Spinal cord (tissue), 10 donors: ENCODE data around the gene SOX21. TPM values are rescaled to one million over a fixed set of nuclear protein-coding genes. Genes with fewer than 3 reads are reported as not detected.

ENCODE experiments used
- DNase-seq, 6 donors: peaks; one replicate each; pipeline versions ENCODE4 v3.0.0 to v3.0.0-alpha.2; 2013 to 2015; ENCODE audit warnings: low spot score in 6 of 6, low read depth in 4 of 6
- H3K27ac ChIP-seq: one replicate; pipeline ENCODE4 v1.5.1; 2013; ENCODE audit warnings: low read depth, low read length, control low read depth
- H3K27me3 ChIP-seq: one replicate; pipeline ENCODE4 v1.6.1; 2013; ENCODE audit warnings: low read length; ENCODE audit not compliant: control insufficient read depth, insufficient read depth
- H3K36me3 ChIP-seq: one replicate; pipeline ENCODE4 v1.6.1; 2013; ENCODE audit warnings: low read length; ENCODE audit not compliant: control insufficient read depth, insufficient read depth
- H3K4me1 ChIP-seq: one replicate; pipeline ENCODE4 v1.6.1; 2013; ENCODE audit warnings: low read length; ENCODE audit not compliant: control insufficient read depth, insufficient read depth
- H3K4me3 ChIP-seq: one replicate; pipeline ENCODE4 v1.5.1; 2013; ENCODE audit warnings: low read depth, low read length, control low read depth
- H3K9me3 ChIP-seq: one replicate; pipeline ENCODE4 v1.6.1; 2013; ENCODE audit warnings: low read length; ENCODE audit not compliant: control insufficient read depth, insufficient read depth
- WGBS: methylation state at CpG from one replicate; pipeline ENCODE4 v1.1.5; 2013; ENCODE audit warnings: missing lambda C conversion rate; ENCODE audit not compliant: insufficient coverage; 5-methylcytosine and 5-hydroxymethylcytosine counted together
- polyA plus RNA-seq, 2 donors: library from polyadenylated mRNA; unstranded; fragments of 120-200 nt; gene quantifications; one replicate each; pipeline ENCODE4 v1.2.1, GENCODE V29; 2013; ENCODE audit not compliant: insufficient read length in 2 of 2
- total RNA-seq, 2 donors: library from RNA; depleted of rRNA in 1 of 2; stranded (reverse); fragments of 120-200 nt in 1 of 2; fragments of >200 nt in 1 of 2; gene quantifications; one replicate each; pipeline versions ENCODE4 v1.2.3 to v1.2.4, GENCODE V29; 2013 to 2014
- donor health status: healthy.

The SOX21 gene
- total and polyA plus RNA-seq, 4 donors: 2.3 to 26.5 (median 11.1) TPM

DNA sequence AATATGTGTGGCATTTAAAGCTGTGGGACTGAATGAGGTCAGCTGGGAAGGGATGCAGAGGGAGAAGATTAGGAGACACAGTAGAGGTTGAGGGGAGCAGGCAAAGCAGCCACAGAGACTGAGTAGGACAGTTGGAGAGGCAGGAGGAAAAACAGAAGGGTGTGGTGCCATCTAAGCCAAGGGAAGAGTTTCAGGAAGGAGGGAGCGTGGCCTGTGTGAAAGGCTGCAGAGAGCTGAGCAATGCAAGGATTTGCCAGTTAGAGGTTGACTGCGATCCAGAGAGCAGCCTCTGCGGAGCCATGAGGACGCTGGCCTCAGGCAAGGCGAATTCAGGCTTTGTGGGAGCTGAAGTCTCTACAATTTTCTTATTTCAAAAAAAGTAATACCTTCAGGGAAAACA lies 28.9 kb downstream of the SOX21 start:
- Histone ChIP-seq H3K4me1 (no peaks in the 10 kb centered on the region), H3K4me3 (no peak overlapping the region), H3K9me3 (peaks cover 2% of the 10 kb centered on the region), H3K36me3 (no peaks in the 10 kb centered on the region), H3K27me3 (no peaks in the 10 kb centered on the region), H3K27ac (no peak overlapping the region)
- WGBS: 64% methylated on average over 2 of the region's 5 CpGs
- peak in 1 of 6 donors; percentile 19 for DNase-seq

DNA sequence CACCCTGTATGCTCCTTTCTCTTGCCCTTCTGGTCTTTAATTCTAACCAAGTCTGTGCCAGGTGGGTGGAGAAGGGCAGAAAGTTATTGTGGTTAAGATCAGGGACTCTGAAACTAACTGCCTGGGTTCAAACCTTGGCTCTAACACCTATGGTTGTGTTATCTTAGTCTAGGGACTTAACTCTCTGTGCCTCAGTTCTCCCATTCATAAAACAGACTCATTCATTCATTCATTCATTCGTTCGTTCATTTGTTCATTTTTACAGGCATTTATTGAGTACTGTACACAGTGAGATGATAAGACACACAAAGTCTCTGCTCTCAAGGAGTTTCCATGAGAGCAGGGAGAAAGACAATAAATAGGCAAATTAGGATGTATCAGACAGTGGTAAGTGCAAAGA lies 30.1 kb downstream of the SOX21 start:
- no peak overlapping the region for H3K27ac ChIP-seq
- H3K4me1 ChIP-seq: no peaks in the 10 kb centered on the region
- H3K9me3 ChIP-seq: peaks cover 2% of the 10 kb centered on the region
- no peaks in the 10 kb centered on the region for H3K36me3 ChIP-seq
- no peaks in the 10 kb centered on the region for H3K27me3 ChIP-seq
- WGBS: no CpG with 5 or more reads among the region's 2 CpGs
- H3K4me3 ChIP-seq: no peak overlapping the region
- no peak for DNase-seq

- no peak for DNase-seq
- 91% methylated on average over 3 of the region's 6 CpGs for WGBS
- Histone ChIP-seq H3K9me3 (peaks cover 2% of the 10 kb centered on the region), H3K27me3 (no peaks in the 10 kb centered on the region), H3K27ac (no peak overlapping the region), H3K36me3 (no peaks in the 10 kb centered on the region), H3K4me3 (no peak overlapping the region), H3K4me1 (no peaks in the 10 kb centered on the region)
These were observed 32.7 kb downstream of the SOX21 start for GRCh38 chr13:94679614-94680013.

DNA sequence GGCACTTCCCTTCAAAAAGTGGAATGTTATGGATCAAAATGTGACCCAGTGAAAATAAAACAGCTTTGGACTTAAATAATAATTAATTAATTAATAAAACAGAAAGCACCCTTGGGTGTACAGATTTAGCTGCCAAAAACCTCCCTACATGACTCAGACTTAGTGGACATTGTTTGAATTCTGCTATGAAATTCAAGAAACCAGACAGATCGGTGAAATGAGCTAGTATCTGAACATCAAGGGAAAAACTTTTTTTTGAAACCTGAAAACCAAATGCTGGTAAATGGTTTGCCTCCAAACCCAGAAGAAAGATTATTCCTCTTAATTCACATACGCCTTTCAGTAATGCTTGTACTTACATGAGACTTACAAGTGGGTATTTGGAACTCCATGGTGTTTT lies 33.5 kb downstream of the SOX21 start:
- Histone ChIP-seq H3K4me3 (no peak overlapping the region), H3K9me3 (peaks cover 2% of the 10 kb centered on the region), H3K27ac (no peak overlapping the region), H3K4me1 (no peaks in the 10 kb centered on the region), H3K27me3 (no peaks in the 10 kb centered on the region), H3K36me3 (no peaks in the 10 kb centered on the region)
- DNase-seq: no peak
- no CpG with 5 or more reads among the region's 2 CpGs for WGBS

GRCh38 chr13:94677799-94678198 lies 34.5 kb downstream of the SOX21 start:
- Histone ChIP-seq H3K27ac (no peak overlapping the region), H3K27me3 (no peaks in the 10 kb centered on the region), H3K36me3 (no peaks in the 10 kb centered on the region), H3K4me3 (no peak overlapping the region), H3K9me3 (peaks cover 2% of the 10 kb centered on the region), H3K4me1 (no peaks in the 10 kb centered on the region)
- 54% methylated on average over 2 of the region's 2 CpGs for WGBS
- DNase-seq: no peak

- H3K27ac ChIP-seq: no peak overlapping the region
- peaks cover 2% of the 10 kb centered on the region for H3K9me3 ChIP-seq
- peak in 2 of 6 donors; percentile 64 to 69 for DNase-seq
- WGBS: 35% methylated on average over 4 of the region's 5 CpGs
- no peaks in the 10 kb centered on the region for H3K36me3 ChIP-seq
- no peaks in the 10 kb centered on the region for H3K4me1 ChIP-seq
- no peaks in the 10 kb centered on the region for H3K27me3 ChIP-seq
- no peak overlapping the region for H3K4me3 ChIP-seq
These were observed 37.6 kb downstream of the SOX21 start for GRCh38 chr13:94674609-94675348.

GRCh38 chr13:94673851-94674250 lies 38.5 kb downstream of the SOX21 start:
- Histone ChIP-seq H3K4me1 (no peaks in the 10 kb centered on the region), H3K4me3 (no peak overlapping the region), H3K27ac (no peak overlapping the region), H3K27me3 (no peaks in the 10 kb centered on the region), H3K36me3 (no peaks in the 10 kb centered on the region), H3K9me3 (peaks cover 2% of the 10 kb centered on the region)
- 47% methylated on average over 3 of the region's 5 CpGs for WGBS
- DNase-seq: no peak

- Histone ChIP-seq H3K36me3 (no peaks in the 10 kb centered on the region), H3K9me3 (no peaks in the 10 kb centered on the region), H3K27me3 (no peaks in the 10 kb centered on the region), H3K4me3 (no peak overlapping the region), H3K4me1 (no peaks in the 10 kb centered on the region), H3K27ac (no peak overlapping the region)
- no peak for DNase-seq
- WGBS: 67% methylated on average over 1 of the region's 2 CpGs
These were observed 39.9 kb downstream of the SOX21 start for GRCh38 chr13:94672400-94672799.

- Histone ChIP-seq H3K4me3 (no peak overlapping the region), H3K27me3 (peaks cover 3% of the 10 kb centered on the region), H3K27ac (no peak overlapping the region), H3K36me3 (no peaks in the 10 kb centered on the region), H3K9me3 (no peaks in the 10 kb centered on the region), H3K4me1 (no peaks in the 10 kb centered on the region)
- WGBS: 91% methylated on average over 1 of the region's 2 CpGs
- DNase-seq: no peak
These were observed 45.2 kb downstream of the SOX21 start for GRCh38 chr13:94667190-94667589.

DNA sequence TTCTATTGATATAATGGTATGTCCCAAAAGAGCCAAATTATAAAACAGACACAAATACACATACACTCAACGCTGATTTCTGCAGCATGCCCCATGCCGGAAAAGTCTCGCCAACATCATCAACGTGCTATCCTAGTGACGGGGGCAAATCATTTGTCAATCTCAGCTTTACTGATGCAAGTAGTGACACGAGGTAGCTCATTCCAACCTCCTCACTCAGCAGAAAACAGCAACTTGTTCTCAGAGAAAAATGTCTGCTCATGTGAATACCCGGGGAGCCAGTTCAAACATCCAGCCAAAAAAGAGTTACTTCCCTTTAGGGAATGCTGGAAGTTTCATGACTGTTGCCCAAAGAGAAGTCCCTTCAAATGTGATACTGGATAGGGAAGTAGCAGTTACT lies 46.3 kb downstream of the SOX21 start:
- no peak overlapping the region for H3K4me3 ChIP-seq
- H3K4me1 ChIP-seq: no peaks in the 10 kb centered on the region
- H3K36me3 ChIP-seq: no peaks in the 10 kb centered on the region
- DNase-seq: no peak
- no peaks in the 10 kb centered on the region for H3K9me3 ChIP-seq
- H3K27ac ChIP-seq: no peak overlapping the region
- WGBS: 91% methylated on average over 6 of the region's 7 CpGs
- H3K27me3 ChIP-seq: peaks cover 8% of the 10 kb centered on the region
